22Rv1 (cell line): ENCODE results near the gene RAB42.
A peak's percentile ranks its signal among the peaks of the same experiment; 100 is the strongest.

Source experiments
- ZFX ChIP-seq: fragments of 450-650 bp; IDR thresholded peaks from 2 replicates; pipeline ENCODE4 v1.6.1; 2017; ENCODE audit warnings: antibody characterized with exemption, borderline replicate concordance
- TF ChIP-seq, protein P1 (sequence below): fragments of 450-650 bp; IDR thresholded peaks from 2 replicates; pipeline ENCODE4 v1.5.1; 2017; ENCODE audit warnings: mild to moderate bottlenecking

DNA sequence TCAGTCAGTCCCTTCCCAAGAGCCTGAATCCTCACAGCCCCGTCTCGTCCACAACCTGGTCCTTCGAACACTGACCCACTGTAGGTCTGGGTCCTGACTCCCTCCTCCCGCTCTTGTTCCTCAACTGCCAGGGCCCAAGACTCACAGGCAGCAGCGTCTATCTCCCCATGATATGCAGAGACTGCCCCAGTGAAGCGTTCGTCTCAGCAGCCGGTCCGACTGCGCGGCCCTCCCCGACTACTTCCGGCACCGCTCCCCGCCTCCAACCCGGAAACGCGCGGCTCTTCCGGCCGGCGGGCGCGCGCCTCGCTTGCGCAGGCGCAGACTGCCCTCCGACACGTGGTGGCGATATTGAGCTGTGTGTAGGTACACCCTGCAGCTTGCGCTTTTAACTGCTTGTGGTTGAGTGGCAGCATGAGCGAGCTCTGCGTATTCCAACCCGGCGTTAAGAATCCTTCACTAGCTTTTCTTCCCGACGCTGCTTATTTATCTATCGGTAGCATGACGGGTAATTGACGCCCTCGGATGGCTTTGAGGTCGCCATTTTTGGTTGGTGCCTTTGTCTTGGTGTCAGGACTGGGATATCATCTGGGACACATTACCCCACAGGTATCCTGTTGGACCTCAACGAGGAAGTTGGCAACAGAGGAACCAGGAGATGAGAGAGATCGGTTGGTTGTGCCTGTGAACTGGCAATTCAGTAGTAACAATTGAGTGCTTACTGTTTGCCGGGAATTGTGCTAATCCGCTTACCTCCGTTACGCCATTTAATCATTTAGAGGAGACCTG, 51.0 kb downstream of the RAB42 start, which contains the start of gene TAF12:
- TF ChIP-seq, protein P1, sequence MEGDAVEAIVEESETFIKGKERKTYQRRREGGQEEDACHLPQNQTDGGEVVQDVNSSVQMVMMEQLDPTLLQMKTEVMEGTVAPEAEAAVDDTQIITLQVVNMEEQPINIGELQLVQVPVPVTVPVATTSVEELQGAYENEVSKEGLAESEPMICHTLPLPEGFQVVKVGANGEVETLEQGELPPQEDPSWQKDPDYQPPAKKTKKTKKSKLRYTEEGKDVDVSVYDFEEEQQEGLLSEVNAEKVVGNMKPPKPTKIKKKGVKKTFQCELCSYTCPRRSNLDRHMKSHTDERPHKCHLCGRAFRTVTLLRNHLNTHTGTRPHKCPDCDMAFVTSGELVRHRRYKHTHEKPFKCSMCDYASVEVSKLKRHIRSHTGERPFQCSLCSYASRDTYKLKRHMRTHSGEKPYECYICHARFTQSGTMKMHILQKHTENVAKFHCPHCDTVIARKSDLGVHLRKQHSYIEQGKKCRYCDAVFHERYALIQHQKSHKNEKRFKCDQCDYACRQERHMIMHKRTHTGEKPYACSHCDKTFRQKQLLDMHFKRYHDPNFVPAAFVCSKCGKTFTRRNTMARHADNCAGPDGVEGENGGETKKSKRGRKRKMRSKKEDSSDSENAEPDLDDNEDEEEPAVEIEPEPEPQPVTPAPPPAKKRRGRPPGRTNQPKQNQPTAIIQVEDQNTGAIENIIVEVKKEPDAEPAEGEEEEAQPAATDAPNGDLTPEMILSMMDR: peak; percentile 64
- TF ChIP-seq ZFX: no peak
